Hematopoietic multipotent progenitor cell treated with erythropoietin and hydrocortisone succinate and interleukin-3 and kit ligand, for 6 days (in vitro differentiated cells): ENCODE measurements around the gene IFNAR2.
A peak's percentile ranks its signal among the peaks of the same experiment; 100 is the strongest.

Experiments used
- DNase-seq: peaks from one replicate; pipeline ENCODE4 v3.0.0-alpha.2; 2015

The IFNAR2 gene

DNA sequence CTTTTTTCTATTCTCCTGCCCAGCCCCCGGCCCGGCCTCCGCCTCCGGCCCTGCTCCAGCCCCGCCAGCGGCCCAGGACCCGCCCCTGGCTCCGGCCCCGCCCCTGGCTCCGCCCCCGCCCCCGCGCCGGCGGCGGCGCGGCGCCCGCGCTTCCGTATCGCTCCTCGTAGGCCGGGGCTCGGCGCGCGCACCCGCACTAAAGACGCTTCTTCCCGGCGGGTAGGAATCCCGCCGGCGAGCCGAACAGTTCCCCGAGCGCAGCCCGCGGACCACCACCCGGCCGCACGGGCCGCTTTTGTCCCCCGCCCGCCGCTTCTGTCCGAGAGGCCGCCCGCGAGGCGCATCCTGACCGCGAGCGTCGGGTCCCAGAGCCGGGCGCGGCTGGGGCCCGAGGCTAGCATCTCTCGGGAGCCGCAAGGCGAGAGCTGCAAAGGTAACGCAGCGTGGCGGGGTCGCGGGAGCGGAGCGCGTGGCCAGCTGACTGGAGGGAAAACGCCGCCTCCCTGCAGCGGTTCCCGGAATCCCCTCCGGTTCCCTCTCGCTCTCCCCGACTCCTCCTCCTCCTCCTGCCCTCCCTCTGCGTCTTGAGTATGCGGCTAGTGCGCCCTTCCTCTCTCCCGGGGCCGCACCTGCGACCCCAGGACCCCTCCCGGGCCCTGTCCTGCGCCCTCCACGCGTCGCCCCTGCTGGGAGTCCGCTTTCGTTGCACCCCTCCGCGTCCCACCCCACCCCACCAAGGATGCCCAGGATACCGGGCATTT is at the start of gene IFNAR2:
IFNAR2 (plus strand) TSS at position 155 of the 761 bp plus-strand sequence. CDS start 11,985 bp downstream, outside the sequence.
- DNase-seq, result peak; percentile 74

DNA sequence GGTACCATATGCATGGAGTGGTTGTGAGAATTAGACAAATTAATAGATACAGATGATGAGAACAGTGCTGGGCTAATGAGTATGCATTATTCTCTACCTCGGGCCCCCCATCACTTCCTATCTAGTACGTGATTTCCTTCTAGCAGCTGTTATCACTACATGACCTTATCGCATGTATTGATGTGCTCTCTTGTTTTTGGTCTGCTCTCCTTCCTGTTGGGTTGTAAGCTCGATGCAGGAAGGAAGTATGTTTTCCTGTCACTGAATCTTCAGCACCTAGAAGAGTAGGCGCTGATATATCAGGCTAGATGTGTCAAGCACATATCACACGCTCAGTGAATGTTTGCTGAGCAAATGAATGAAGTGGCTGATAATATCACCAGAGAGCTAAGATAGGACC is 43.9 kb upstream of the IFNAR2 start:
- DNase-seq, result peak; percentile 10

- DNase-seq, result no peak
Observed at GRCh38 chr21:33187276-33187675, 42.5 kb upstream of the IFNAR2 start.

DNA sequence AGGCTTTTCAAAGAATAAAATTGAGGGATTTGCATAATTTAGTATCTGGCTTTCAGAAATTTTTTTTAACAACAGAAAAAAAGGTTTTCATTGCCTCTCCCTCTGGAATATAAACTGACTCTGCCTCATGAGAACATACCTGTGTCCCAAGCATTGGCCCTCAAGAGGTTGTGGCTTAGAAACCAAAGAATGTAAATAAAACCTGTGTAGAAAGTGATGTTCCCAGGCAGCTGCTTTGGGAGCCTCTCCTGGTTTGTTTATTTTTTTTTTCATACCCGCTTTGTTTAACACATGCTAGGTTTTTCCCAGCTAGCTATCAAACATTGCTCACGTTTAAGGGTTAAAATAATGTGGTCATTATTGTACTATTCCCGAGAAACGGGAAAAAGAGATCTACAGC is 40.5 kb upstream of the IFNAR2 start:
- no peak for DNase-seq

DNA sequence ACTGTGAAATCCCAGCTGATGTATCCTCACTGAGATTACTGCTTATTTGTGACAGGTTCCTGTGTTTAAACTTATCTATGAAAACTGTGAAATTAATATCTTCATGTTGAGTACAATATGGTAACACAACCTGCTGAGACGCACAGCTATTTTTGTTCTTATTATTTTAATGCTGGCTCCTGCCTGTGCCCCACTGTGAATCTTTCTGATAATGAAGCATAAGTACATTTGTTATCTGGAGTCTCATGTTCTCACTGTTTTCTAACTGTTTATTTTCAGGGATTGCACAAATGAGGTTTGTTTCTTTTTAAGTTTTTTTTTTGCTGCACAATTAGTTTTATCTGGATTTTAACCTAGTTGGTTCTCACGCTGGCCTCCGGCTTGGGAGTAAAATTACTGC is 39.9 kb upstream of the IFNAR2 start:
- DNase-seq, result peak; percentile 18

DNA sequence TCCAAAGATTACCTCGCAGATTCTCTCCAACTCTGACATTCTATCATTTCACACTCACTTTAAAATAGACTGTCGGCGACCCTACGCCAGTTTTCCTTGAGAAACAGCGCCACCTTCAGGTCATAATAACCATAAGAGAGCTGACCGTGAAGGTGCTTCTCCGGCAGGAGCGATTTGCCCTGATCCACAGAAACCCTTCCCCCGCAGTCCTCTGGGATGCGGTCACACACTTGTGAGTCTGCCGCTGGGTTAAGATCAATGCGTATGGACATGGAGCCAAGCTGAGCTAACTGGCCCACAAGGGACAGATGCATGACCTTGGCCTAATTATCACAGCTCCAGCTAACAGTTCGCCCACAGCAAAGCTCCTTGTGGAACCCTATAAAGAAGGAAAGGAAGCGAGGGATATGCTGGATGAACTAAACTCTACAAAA is 32.8 kb upstream of the IFNAR2 start:
- DNase-seq, result peak; percentile 93

GRCh38 chr21:33197496-33197895 is 32.2 kb upstream of the IFNAR2 start:
- peak; percentile 94 for DNase-seq

- DNase-seq, result peak; percentile 89
Observed at GRCh38 chr21:33198346-33199099, 31.2 kb upstream of the IFNAR2 start.

DNA sequence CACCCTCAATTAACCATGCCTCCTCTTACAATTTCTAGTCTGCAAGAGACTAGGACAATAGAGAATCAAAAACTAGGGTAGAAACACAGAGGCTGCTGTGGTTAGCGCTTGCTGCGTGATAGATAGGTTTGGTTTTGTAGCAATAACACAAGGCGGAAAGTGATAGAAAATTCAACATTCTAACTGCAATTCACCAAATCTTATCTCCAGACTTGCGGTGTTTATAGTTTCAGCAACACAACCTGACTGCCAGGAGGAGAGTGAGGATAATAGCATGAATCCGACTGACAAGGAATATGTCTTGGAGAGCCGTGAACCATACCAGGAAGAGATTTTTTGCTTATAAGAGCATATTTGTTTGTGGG is 30.7 kb upstream of the IFNAR2 start:
- DNase-seq, result peak; percentile 80

DNA sequence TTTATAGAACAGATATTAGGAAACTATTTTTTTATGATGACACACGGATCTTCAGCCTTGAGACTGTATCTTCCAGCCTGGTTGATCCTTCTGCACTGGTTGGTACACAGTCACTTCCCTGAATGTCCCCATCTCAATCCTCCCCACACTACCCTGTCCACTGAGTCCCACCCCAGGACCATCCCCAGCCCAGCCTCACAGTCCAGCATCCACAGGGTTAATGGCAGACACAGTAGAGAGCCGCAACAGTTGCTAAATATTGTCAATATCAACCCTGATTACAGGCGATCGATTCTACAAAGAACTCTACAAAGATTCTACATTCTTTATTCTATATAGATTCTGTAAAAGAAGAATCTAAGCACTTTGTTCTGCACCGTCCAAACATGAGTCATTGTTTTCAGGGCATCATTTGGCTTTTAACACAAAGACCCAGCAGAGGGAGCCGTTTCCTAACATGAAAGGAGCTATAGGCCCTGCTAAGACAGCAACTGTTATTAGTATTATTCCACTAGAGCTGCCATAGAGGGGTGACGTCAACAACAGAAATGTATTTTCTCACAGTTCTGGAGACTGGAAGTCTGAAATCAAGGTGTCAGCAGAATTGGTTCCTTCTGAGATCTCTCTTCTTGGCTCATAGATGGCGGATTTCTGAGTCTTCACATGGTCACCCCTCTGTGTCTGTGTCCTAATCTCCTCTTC is 30.1 kb upstream of the IFNAR2 start:
- DNase-seq, result peak; percentile 98

DNA sequence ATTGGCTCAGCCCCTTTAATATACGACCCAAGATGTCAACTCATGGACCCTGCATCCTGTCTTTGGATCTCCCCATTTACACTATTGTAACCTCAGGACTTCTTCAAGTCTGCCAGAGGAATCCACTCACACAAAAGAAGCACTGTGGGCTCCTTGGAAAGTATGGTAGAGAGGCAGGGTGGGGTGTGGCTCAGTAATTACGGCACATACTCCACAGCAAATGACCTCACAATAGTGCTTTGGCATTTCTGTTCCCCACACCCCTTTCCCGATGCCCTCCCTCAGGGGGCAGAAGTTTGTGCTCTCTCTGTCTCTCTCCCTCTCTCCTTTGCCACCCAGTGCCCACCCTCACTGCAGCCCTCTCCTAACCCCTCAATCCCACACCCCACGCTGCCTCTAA is 27.8 kb upstream of the IFNAR2 start:
- no peak for DNase-seq

DNA sequence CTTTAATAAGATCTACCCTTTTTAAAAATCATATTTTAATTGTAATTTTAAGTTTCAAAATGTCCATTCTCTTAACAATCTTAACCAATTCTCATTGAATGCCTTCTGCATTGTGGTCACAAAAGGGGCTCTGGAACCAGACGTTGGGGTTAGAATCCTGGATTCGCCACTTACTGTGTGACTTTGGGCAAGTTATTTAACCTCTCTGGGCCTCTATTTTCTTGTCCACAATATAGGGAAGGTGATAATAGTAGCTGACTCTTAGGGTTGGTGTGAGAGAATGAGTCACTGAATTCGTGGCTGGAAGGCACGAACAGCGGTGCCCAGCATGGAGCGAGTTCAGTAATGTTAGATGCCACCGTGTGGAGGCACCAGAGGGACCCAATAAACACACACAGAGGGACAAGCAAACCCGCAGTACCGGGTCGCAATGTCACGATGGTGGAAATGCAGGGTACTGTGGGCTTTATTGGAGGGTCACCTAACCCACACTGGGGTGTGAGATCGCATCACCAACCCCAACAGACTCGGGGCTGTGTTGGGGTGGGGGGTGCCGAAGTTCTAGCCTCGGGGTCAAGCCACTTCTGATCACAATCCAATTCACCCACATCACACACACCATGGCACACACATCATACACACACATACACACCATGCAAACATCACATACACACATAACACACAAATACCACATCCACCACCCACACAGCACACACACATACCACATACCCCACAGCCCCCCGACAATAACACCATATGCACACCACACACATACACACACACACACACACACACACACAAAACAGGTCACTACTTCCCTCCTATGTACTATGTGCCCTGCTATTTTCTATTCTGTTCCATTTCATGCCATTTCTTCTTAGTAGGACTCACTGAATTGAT is 27.0 kb upstream of the IFNAR2 start:
- no peak for DNase-seq

- DNase-seq, result no peak
Observed at GRCh38 chr21:33203371-33203724, 26.4 kb upstream of the IFNAR2 start.

- peak; percentile 57 for DNase-seq
Observed at GRCh38 chr21:33205476-33205875, 24.3 kb upstream of the IFNAR2 start.

DNA sequence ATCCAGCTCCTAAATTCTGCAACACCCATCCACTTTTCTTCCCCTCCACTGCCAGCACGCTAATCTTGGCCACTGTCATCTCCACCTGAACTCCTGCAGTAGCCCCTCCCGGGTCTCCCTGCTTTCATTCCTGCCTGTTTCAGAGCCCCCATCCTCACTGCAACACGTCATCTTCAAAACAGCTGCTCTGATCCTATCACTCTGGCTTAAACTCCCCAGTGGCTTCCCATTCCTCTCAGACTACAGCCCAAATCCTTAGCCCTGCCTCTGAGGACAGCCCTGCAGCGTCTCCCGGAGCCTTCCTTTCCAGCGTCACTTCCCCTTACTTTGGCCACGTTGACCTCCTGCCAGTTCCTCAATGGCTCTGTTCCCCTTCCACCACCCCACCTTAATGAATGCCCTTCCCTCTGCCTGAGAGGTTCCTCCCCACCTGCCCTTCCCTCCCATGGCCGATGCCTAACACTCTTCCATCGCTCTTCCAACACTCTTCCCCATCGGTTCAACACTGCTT is 22.9 kb upstream of the IFNAR2 start:
- no peak for DNase-seq

DNA sequence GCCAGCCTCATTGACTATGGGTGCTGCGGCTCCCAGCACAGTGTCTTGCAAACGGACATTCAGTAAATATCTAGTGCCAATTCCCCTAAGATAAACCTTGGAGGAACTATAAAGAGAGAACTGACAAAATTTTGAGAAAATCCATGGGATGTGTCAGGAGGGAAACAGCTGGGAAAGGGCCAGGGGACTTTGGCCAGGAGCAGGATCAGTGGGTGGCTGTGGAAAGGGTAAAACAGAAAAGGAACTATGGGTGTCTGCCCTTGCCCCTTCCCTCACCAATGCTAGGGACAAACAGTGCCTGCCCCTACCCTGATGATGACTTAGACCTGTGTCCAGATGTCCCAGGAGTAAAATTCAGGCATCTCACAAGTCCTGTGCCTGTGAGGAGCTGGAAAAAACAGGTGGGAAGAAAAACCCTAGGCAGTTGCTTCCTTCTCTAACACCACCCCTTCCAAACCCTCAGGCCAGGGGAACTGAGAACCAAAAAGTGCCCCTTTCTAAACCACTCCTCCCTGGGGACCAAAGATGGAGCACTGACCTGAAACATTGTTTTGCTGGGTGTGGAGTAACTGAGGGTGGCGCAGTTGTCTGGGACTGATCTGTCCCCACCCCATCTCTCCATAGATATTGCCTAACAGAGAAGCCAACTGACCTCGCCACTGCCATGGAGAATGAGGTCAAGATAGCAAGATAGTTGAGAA is 22.1 kb upstream of the IFNAR2 start:
- DNase-seq, result no peak

DNA sequence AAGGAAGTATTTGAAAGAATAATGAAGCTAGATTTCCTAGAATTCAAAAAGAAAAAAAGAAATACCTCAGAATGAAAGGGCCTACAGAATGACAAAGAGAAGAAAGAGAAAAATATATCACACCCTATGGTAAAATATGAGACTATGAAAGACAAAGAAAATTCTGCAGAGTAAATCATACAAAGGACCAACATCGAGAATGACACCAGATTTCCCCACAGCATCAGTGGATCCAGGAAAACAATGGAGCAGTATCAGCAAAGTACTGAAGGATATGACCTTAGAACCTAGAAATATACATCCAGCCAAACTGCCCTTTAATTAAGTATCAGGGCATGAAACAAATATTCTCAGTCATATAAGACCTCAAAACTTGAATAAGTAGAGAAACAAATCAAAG is 21.2 kb upstream of the IFNAR2 start:
- peak; percentile 35 for DNase-seq

- DNase-seq, result no peak
Observed at GRCh38 chr21:33211305-33211704, 18.4 kb upstream of the IFNAR2 start.

DNA sequence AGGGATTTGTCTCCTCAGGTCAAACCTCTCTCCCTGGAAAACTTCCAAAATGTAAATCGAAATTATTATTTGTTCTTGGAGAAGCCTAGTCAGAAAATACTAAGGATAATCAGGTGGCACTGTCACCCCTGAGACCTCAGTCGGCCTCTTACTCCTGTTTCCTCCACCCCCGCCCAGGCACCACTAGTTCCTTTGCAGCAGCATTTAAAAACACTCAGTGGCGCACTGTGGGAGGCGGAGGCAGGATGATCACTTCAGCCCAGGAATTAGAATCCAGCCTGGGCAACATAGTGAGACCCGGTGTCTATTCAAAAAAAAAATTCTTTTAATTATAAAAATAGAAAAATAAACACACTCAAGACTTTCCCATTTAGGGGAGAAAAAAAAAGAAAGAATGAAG is 18.0 kb upstream of the IFNAR2 start:
- DNase-seq, result no peak

GRCh38 chr21:33212159-33212851 is 17.4 kb upstream of the IFNAR2 start:
- DNase-seq, result no peak

DNA sequence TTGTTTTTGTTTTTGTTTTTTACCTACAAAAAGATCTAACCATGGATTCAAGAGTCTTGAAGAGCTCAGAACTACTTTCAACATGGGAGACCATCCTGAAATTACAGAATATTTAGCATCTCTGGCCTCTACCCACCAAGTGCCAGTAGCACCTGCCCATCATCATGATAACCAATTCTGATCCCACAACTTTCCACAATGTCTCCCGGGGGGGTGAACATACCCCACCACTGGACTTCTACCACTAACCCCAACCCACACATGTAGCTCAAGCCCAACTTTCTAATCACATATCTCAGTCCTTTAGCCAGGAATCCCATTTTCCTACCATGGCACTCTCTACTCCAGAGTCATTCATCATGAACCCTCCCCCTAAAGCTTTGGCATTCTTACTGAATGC is 15.7 kb upstream of the IFNAR2 start:
- no peak for DNase-seq
